HepG2 (cell line): ENCODE measurements around the gene DBNDD2. TPM values are rescaled to one million over a fixed set of nuclear protein-coding genes. Genes with fewer than 3 reads are reported as not detected.

Source experiments
- AFF4 ChIP-seq: sonication (generic); formaldehyde crosslinking; IDR thresholded peaks from 2 replicates; pipeline ENCODE4 v1.4.0; 2020; ENCODE audit warnings: missing genetic modification reagents
- FOXK2 ChIP-seq: fragments of 450-650 bp; IDR thresholded peaks from 2 replicates; pipeline ENCODE4 v1.6.1; 2016
- GATAD2A ChIP-seq: IDR thresholded peaks from 2 replicates; pipeline ENCODE4 v1.6.1; 2016
- MAFK ChIP-seq, 2 experiments: IDR thresholded peaks in 1 of 2; conservative IDR thresholded peaks in 1 of 2; 2 replicates each; pipeline ENCODE4 v1.6.1; 2011; ENCODE audit warnings: improper control_type of control experiment in 2 of 2, low read length in 2 of 2
- MATR3 ChIP-seq: sonication (generic); formaldehyde crosslinking; IDR thresholded peaks from 2 replicates; pipeline ENCODE4 v1.4.0; 2020; ENCODE audit warnings: missing genetic modification reagents
- ZFP41 ChIP-seq: sonication (generic); formaldehyde crosslinking; IDR thresholded peaks from 2 replicates; pipeline ENCODE4 v1.4.0; 2020; ENCODE audit warnings: mild to moderate bottlenecking, missing genetic modification reagents, borderline replicate concordance
- ZNF124 ChIP-seq: sonication (generic); formaldehyde crosslinking; IDR thresholded peaks from 2 replicates; pipeline ENCODE4 v1.4.0; 2020; ENCODE audit warnings: missing genetic modification reagents
- polyA plus RNA-seq, 8 experiments: library from polyadenylated mRNA; depleted of rRNA in 3 of 8; stranded (reverse) in 7 of 8; unstranded in 1 of 8; fragments of >200 nt; fragmentation: Illumina TruSeq in 4 of 8; extraction: Trizol in 4 of 8; gene quantifications; 2 replicates each; pipeline versions ENCODE4 v1.2.1 to v1.2.3, GENCODE V29; 2011 to 2016; ENCODE audit warnings: low read depth in 4 of 8, missing spikeins in 1 of 8, mixed read lengths in 1 of 8; ENCODE audit not compliant: insufficient read depth in 1 of 8
- total RNA-seq, 5 experiments: library from RNA; depleted of rRNA; stranded (reverse); fragments of >200 nt; fragmentation: Illumina TruSeq; extraction: Trizol; gene quantifications; 2 replicates each; pipeline ENCODE4 v1.2.3, GENCODE V29; 2016; ENCODE audit warnings: low read depth in 1 of 5
- TF ChIP-seq, protein P1 (sequence below): sonication (generic); formaldehyde crosslinking; IDR thresholded peaks from 2 replicates; pipeline ENCODE4 v1.4.0; 2020; ENCODE audit warnings: missing genetic modification reagents
- TF ChIP-seq, protein P2 (sequence below): sonication (generic); formaldehyde crosslinking; IDR thresholded peaks from 2 replicates; pipeline ENCODE4 v1.4.0; 2020; ENCODE audit warnings: low read depth, mild to moderate bottlenecking, missing genetic modification reagents
- TF ChIP-seq, protein P3 (sequence below): sonication (generic); formaldehyde crosslinking; IDR thresholded peaks from 2 replicates; pipeline ENCODE4 v1.9.0; 2022; ENCODE audit warnings: low read depth, missing genetic modification reagents

The DBNDD2 gene
- total and polyA plus RNA-seq, 2 of the 13 experiments (the other 11 are each of a cell fraction or from before 2014, with no cell fraction given): 16.7 to 47.6 TPM

DNA sequence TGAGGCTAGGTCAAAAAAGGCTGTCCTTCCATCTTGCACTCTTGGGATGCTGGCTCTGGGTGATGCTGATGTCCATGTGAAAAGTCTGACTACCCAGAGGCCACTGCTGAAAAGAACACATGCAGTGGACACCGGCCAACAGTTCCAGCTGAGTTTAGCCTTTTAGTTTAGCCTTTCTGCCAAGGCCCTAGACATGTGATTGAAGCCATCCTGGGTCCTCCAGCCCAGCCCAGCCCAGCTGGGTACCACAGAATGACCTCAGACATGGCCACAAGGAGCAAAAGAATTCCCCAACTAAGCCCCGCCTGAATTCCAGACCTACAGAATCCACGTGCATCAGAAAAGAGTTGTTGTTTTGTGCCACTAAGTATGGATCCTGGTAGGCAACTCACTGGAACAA, 25.2 kb downstream of the DBNDD2 start (continued):
- TF ChIP-seq AFF4 (CRISPR knock-in tag) (no peak), GATAD2A (no peak), MATR3 (CRISPR knock-in tag) (no peak), FOXK2 (no peak), MAFK (conservative IDR thresholded peaks at IDR 0.05 in 1 of 2, IDR thresholded peaks at IDR 0.05 in 1 of 2; ENCODE audit: low read length in 2 of 2) (no peak), ZNF124 (no peak), ZFP41 (no peak)
- TF ChIP-seq, protein P1, sequence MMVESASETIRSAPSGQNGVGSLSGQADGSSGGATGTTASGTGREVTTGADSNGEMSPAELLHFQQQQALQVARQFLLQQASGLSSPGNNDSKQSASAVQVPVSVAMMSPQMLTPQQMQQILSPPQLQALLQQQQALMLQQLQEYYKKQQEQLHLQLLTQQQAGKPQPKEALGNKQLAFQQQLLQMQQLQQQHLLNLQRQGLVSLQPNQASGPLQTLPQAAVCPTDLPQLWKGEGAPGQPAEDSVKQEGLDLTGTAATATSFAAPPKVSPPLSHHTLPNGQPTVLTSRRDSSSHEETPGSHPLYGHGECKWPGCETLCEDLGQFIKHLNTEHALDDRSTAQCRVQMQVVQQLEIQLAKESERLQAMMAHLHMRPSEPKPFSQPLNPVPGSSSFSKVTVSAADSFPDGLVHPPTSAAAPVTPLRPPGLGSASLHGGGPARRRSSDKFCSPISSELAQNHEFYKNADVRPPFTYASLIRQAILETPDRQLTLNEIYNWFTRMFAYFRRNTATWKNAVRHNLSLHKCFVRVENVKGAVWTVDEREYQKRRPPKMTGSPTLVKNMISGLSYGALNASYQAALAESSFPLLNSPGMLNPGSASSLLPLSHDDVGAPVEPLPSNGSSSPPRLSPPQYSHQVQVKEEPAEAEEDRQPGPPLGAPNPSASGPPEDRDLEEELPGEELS (CRISPR knock-in tag): no peak
- TF ChIP-seq, protein P2, sequence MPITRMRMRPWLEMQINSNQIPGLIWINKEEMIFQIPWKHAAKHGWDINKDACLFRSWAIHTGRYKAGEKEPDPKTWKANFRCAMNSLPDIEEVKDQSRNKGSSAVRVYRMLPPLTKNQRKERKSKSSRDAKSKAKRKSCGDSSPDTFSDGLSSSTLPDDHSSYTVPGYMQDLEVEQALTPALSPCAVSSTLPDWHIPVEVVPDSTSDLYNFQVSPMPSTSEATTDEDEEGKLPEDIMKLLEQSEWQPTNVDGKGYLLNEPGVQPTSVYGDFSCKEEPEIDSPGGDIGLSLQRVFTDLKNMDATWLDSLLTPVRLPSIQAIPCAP (CRISPR knock-in tag): no peak
- TF ChIP-seq, protein P3, sequence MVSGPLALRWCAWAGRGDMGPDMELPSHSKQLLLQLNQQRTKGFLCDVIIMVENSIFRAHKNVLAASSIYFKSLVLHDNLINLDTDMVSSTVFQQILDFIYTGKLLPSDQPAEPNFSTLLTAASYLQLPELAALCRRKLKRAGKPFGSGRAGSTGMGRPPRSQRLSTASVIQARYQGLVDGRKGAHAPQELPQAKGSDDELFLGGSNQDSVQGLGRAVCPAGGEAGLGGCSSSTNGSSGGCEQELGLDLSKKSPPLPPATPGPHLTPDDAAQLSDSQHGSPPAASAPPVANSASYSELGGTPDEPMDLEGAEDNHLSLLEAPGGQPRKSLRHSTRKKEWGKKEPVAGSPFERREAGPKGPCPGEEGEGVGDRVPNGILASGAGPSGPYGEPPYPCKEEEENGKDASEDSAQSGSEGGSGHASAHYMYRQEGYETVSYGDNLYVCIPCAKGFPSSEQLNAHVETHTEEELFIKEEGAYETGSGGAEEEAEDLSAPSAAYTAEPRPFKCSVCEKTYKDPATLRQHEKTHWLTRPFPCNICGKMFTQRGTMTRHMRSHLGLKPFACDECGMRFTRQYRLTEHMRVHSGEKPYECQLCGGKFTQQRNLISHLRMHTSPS (CRISPR knock-in tag): no peak
